ENCODE measurements around the gene TADA3.

TADA3 gene, protein sequence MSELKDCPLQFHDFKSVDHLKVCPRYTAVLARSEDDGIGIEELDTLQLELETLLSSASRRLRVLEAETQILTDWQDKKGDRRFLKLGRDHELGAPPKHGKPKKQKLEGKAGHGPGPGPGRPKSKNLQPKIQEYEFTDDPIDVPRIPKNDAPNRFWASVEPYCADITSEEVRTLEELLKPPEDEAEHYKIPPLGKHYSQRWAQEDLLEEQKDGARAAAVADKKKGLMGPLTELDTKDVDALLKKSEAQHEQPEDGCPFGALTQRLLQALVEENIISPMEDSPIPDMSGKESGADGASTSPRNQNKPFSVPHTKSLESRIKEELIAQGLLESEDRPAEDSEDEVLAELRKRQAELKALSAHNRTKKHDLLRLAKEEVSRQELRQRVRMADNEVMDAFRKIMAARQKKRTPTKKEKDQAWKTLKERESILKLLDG

DNA sequence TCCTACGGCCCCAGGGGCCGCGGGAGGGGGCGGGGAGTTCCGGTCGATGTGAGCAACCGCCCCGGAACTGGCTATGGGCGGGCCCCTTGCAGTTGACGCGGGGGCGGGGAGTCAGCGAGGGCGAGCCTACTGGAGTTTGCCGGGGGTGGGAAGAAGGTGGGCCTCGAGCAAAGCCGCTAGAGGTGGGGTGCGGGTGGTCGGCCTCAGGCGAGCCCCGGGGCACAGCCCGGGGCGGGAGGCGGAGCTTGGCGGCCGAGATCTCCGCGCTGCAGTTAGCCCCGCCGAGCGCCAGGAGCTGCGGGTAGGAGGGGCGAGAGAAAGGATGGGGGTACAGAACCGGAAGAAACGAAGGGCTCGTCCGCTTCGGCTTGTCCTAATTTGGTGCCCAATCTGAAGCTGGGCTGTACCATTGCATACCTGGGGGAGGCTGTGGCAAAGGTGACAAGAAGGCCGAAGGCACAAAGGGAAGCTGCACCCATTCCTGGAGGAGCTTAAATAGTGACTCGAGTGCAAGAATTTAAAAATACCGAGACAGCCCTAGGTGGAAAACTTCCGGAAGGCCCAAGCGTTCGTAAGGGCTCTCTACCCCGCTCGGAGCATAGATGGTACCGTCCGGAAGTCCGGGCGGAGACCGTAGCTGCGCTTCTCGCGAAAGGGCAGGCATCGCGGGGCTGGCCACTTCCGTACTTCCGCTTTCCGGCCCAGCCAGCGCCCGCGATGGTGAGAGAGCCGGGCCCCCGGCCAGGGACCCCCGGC is at the start of gene TADA3, which contains the start of gene ARPC4:
TADA3 (minus strand) TSS at position 69 of the 756 bp plus-strand sequence. CDS start 1,007 bp downstream, outside the sequence.
ARPC4 (plus strand) TSS at position 678 of the 756 bp plus-strand sequence; CDS start at position 718, 40 bp downstream.
- DNase-seq: peak; percentile 73

DNA sequence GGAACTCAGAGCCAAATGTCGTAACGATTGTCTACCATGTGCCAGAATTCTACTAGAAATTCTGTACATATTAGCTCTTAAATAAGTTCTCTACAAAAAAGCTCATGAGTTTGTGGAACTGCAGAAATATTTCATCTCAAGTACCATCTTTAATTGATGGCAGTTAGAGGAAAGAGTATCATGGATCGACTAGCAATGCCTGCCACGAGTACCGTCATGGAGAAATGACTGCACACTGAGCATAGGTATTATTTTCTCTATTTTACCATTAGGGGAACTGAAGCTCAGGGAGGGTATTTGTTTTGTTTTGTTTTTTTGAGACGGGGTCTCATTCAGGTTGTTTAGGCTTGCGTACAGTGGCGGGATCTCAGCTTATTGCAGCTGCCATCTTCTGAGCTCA is 48.7 kb upstream of the TADA3 start:
- DNase-seq: no peak

DNA sequence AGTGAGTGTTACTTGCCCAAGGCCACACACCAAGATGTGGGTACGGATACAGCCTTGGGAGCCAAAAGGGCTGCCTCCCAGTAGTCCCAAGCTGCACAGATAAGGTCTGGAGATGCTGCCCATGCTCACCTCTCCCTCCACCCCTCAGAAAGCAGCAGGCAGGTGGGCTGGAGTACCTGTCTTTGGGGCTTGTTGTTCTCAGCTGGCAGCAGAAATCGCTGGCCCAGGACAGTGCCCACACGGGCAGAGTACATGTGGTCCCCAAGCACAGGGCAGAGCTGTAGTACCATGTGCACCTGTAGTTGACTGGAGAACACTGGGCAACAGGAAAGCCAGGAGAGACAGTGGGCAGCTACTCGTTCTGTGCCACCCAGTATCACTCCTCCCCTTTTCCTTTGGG is 46.6 kb upstream of the TADA3 start:
- DNase-seq: no peak

DNA sequence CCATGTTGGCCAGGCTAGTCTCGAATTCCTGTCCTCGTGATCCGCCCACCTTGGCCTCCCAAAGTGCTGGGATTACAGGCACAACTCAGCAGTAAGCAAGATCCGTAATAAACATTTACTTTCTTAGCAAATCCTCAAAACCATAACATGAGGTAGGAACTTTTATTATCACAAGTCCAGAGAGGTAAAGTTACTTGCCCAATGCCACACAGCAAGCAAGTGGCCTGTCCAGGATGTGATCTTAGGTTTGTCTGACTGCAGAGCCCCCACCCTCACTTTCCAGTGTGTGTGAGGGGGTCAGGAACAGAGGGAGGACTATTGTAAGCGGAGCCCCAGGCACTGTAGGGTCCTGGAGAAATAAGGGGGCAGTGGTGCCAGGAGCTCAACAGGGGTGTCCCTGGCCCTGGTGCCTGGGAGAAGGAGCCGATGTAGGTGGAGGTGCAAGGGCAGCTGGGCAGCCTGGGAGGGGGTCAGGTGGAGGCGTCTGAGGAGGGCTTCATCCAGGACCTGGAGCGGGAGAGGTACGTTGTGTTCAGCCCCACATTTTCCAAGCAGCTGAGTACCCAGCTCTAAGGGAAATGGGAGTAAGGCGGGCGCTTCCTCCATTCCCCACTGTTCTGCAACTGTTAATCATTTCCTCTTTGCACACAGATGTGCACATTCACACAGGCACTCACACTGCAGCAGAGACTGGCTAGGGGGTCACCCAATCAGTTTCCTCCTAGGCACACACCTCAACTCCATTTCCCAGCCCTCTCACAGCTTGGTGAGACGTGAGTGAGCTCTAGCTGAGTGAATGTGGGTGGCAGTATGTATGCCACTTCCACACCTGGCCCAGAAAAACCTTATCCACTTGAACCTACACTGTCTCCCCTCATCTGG is 45.7 kb upstream of the TADA3 start:
- DNase-seq: no peak

DNA sequence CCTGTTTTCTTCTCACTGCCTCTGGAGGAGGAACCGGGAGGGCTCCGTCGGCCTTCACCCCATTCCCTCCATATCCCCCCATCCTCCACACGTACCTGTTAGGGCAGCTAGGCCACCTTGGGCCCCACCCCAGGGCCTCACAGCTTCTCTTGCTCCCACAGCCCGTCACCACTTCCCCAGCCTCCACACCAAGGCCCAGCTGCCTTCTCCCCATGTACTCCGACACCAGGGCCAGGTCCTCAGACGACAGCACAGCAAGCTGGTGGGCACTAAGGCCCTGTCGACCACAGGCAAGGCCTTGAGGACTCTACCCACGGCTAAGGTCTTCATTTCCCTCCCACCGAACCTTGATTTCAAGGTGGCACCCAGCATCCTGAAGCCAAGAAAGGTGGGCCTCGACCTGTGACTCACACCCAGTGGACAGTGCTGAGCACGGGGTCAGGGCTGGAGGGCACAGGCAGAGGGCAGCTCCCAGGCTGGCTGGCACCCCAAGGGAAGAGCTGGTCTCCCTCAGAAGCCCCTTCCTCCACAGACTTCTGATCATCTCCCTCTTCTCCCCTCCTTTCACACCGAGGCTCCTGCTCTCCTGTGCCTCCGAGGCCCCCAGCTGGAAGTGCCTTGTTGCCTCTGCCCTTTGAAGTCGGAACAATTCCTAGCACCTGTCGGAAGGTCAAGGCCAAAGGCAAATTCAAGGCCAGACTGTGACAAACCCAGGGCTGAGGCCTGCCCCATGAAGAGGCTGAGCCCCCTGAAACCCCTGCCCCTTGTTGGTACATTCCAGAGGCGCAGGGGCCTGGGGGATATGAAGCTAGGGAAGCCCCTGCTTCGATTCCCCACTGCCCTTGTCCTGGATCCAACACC is 42.5 kb upstream of the TADA3 start:
- DNase-seq: no peak

DNA sequence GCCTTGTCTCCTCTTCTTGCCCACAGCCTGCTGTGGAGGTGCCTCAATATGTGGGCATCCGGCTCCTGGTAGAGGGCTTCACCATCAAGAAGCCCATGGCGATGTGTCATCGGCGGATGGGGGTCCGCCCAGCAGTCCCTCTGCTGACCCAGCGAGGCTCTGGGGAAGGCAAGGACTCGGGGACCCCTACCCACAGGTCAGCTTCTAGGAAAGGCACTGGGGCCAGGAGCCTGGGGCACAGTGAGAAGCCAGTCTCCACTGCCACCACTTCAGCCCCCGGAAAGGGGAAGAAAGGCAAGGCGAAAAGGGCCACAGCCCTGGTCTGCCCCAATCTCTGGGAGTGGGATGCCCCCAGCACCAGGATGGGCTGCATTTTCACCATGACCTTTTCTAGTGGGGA is 40.8 kb upstream of the TADA3 start:
- no peak for DNase-seq

DNA sequence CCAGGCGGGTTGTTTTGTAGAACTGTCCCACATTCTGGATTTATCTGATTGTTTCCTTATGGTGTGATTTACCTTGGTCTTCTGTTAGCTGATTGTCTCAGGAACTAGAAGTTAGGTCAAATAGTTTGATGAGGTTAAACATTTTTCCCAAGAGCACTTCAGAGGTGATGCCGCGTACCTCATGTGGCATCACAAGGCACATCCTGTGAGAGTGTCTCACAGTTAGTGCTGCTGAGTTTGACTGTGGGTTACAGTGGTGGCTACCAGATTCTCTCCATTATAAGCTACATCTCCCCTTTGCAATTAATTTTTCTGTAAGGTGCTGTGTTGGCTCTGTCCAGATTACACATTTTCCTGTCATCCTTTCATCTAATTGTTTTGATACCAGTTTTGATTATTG is 39.0 kb upstream of the TADA3 start:
- DNase-seq: no peak

DNA sequence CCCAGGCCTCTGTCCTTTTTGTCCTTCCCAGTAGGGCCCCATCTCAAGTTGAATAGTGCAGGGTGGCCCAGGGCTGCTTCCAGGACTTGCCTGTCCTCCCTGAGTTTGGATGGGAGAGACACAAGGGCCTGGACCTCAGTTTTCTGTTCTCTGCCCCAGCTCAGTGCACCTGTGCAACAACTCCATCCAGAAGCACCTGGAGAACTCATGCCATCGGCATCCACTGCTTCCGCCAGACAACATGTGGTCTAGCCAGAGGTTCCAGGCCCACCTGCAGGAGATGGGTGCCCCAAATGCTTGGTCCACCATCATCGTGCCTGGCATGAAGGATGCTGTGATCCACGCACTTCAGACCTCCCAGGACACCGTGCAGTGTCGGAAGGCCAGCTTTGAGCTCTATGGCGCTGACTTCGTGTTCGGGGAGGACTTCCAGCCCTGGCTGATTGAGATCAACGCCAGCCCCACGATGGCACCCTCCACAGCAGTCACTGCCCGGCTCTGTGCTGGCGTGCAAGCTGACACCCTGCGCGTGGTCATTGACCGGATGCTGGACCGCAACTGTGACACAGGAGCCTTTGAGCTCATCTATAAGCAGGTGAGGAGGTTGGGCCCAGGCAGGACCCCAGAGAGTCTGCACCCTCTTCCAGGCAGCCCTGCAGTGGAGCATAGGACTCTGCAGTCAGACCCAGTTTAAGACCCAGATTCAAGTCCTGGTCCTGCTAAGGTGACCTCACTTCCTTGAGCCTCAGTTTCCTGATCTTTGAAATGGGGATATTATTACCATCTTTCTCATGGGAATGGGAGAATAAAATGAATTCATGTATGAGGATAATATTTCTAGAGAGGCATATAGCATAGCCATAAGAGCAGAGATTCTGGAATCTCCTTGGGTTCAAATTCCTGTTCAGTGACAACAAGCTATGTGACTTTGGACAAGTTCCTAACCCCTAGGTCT is 36.8 kb upstream of the TADA3 start:
- DNase-seq: no peak

DNA sequence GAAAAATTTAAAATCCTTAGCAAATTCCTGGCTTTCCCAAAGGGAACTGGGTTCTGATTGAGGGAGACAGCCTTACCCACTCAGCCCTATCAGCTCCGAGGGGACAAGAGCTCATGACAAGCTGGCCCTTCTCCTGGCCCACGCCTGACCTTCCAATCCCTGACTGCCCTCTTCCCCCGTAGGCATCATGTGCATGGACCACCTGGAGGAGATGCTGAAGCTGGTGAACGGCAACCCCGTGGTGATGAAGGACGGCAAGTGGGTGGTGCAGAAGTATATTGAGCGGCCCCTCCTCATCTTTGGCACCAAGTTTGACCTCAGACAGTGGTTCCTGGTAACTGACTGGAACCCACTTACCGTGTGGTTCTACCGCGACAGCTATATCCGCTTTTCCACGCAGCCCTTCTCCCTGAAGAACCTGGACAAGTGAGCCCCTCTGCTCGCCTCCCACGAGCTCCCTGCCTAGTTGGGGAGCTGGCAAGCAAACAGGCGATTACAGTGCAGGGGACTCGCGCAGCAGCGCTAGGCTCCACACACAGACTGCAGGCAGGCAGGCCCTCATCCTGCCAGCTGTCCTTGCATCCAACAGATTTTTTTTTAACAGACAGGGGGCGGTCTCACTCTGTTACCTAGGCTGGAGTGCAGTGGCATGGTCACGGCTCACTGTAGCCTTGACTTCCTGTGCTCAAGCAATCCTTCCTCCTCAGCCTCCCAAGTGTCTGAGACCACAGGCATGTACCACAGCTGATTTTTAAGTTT is 34.7 kb upstream of the TADA3 start:
- DNase-seq: peak; percentile 5

DNA sequence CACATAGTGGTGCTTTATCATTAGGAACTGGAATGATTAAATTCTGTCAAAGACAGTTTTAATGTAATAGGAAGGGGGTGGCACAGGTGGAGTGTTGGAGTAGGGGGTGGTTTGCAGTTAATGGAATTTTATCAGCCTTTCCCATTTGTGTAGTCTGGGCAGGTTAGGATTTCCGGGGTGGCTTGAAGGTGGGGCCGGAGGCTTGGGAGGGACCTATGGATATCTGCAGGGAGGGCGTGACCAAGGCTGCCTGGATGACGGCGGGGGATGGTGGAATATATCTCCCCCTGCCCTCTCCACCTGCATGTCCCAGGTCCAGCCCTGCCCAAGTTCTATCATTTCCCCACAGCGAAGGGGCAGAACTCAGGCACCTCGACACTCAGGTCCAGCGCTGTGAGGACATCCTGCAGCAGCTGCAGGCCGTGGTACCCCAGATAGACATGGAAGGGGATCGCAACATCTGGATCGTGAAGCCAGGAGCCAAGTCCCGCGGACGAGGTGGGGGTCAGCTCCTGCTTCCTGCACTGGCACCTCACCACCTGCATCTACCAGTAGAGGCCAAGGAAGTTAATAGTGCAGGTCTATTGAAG is 33.3 kb upstream of the TADA3 start:
- DNase-seq: no peak

DNA sequence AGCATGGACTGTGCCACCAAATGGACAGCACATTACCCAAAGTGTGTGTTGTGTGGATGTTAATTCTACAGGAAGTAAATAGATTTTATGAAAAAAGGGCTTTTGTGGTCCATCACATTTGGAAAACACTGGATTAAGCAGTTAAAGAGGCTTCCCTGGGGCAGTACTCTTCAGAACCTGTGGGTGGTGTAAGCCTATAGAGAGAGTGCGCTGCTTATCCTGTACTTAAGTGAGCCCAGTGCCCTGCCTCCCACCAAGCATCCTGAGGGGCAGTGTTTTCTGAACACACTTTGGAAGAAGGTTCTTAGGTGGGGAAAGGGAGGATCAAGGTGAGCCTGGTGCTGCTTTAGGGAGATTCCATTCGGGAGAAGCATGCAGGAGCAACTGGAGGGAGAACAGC is 28.7 kb upstream of the TADA3 start:
- no peak for DNase-seq

DNA sequence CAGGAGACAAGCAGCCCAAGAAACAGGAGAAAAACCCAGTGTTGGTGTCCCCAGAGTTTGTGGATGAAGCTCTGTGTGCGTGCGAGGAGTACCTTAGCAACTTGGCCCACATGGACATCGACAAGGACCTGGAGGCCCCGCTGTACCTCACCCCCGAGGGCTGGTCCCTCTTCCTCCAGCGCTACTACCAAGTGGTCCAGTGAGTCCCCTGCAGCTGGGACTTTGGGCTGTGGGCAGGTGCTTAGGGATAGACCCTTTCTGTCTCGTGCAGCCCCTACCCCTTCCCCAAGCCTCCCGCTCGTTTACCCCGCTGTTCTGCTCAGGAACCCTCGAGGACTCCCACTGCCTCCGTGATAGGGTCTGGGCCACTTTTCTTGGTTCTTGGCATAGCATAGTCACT is 28.3 kb upstream of the TADA3 start:
- DNase-seq: no peak

DNA sequence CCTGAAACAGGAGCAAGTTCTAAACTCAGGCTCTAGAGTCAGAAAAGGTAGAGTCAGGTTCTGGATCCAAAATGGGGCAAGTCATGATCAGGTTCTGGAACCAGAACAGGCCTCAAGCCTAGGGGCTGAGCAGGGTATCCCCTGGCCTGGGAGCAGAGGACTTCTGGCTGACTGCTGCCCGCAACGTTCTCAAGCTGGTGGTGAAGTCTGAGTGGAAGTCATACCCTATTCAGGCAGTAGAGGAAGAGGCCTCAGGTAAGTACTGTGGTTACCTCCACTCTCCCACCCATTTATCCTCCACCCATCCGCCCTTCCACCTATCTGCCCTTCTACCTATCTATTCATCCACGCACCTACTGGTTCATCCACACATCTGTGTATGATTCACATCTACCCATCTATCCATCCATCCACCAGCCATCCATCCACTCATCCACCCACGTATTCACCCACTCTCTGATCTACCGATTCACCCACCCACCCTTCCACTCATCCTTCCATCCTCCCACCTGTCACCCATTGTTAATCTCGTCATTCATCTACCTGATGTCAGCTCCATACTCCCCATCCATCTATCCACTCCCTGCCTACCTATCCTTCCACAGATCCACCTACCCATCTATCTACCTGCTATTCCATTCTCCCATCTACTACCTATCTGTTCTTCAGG is 26.5 kb upstream of the TADA3 start:
- DNase-seq: no peak

DNA sequence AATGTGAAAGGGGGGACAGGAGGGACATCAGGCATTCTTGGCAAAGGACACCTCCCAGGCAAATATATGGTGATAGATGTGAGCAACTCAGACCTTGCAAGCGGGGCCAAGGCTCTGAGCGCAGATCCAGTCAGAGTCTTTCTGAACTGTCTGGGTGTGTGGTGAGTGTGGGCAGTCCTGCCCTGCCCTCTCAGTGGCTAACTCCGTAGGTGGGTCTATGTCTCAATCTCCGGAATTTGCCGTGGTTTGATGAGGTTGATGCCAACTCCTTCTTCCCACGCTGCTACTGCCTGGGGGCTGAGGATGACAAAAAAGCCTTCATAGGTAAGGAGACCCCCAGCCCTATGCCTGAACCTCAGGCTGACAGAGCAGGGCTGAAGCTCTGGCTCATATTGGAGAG is 25.2 kb upstream of the TADA3 start:
- no peak for DNase-seq

DNA sequence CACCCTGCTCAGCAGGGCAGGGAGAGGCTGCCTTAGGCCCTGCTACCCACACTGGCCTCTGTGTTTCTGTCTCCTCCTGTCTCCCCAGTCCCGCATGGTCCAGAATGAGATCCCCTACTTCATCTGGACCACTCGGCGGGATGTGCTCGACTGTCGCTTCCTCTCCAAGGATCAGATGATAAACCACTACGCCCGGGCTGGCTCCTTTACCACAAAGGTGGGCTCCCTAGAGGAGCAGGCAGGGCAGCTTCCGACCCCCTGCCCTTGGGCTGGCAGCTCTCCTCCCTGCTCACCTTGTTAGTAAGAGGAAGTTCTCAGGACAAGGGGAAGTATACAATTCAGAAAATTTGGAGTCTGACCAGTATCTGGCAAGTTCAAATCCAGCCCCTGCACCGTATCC is 23.7 kb upstream of the TADA3 start:
- DNase-seq: no peak

DNA sequence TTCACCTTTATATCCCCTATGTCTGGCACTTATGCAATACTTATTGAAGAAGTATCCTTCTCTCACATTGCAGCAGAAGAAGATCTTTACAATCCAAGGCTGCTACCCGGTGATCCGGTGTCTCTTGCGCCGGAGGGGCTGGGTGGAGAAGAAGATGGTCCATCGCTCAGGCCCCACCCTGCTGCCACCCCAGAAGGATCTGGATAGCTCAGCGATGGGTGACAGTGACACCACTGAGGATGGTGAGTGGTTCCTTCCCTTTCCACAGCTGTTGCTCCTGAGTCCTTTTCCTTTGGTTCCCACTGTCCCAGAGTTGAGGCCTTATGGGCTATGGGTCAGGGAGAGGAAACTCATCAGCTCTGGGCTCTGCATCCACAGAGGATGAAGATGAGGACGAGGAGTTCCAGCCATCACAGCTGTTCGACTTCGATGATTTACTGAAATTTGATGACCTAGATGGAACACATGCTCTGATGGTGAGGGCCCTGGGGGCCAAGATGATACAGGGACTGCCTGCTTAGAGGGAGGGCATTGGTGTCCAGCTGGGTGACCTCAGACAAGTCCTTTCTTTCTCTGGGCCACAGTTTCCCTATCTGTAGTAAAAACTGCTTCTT is 20.7 kb upstream of the TADA3 start:
- no peak for DNase-seq

DNA sequence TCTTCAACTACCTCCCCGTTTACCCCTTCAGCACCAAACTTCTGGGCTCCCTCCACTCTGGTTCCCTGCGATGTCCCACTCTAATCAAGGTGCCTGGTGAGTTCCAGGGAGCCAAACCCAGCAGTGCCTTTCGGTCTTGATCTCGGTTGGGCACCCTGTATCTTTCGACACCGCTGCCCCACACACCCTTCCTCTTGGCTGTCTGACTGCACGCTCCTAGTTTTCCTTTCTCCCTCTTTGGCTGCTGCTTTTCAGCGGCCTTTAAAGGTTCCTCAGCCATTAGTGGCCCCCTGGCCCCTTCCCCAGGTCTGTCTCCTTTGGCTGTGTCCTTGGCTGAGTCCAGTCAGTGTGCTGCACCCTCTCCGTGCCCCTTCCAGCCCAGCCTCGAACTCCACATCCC is 18.6 kb upstream of the TADA3 start:
- DNase-seq: no peak

DNA sequence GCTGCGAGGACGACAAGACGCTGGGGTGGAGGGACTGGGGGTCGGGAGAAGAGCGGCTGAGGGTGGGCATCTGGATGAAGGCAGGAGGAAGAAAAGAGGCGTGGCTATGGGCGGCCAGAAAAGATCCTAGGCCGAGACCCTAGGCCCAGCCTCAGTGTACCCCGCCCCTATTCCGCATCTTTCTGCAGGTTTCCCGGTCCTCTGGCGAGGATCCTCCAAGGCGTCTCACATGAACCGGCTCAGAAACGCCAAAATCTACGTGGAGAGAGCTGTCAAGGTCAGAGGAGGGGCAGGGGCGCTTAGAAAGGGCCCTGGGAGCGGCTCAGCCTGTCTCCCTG is 18.1 kb upstream of the TADA3 start:
- no peak for DNase-seq

Measured in NCI-H510A (cell line).